Spleen (tissue), 11 donors: ENCODE data around the gene UBQLN1. TPM values are rescaled to one million over a fixed set of nuclear protein-coding genes. Genes with fewer than 3 reads are reported as not detected.

ENCODE experiments used
- DNase-seq: peaks from one replicate; pipeline ENCODE4 v3.0.0-alpha.2; 2020
- H3K27ac ChIP-seq, 8 donors: fragments of 200-600 bp; sonication (generic) in 7 of 8; 1 replicate in 4 of 8; 2 replicates in 4 of 8; pipeline versions ENCODE4 v1.5.0 to v1.8.0; 2016 to 2021; ENCODE audit warnings: inconsistent platforms in 4 of 8, mild to moderate bottlenecking in 4 of 8, moderate library complexity in 1 of 8
- H3K27me3 ChIP-seq, 7 donors: fragments of 200-600 bp; sonication (generic) in 6 of 7; replicated peaks in 1 of 7; 1 replicate in 4 of 7; 2 replicates in 3 of 7; pipeline versions ENCODE4 v1.5.0 to v1.8.0; 2016 to 2021; ENCODE audit warnings: inconsistent platforms in 3 of 7, mild to moderate bottlenecking in 1 of 7
- H3K36me3 ChIP-seq, 6 donors: fragments of 200-600 bp; sonication (generic) in 5 of 6; 1 replicate in 4 of 6; 2 replicates in 2 of 6; pipeline versions ENCODE4 v1.5.0 to v1.8.0; 2016 to 2021; ENCODE audit warnings: inconsistent platforms in 2 of 6
- H3K4me1 ChIP-seq, 6 donors: fragments of 200-600 bp; sonication (generic) in 5 of 6; 1 replicate in 3 of 6; 2 replicates in 3 of 6; pipeline versions ENCODE4 v1.5.0 to v1.8.0; 2016 to 2021; ENCODE audit warnings: inconsistent platforms in 3 of 6
- H3K4me3 ChIP-seq, 8 donors: fragments of 200-600 bp; sonication (generic) in 7 of 8; 1 replicate in 4 of 8; 2 replicates in 4 of 8; pipeline versions ENCODE4 v1.5.0 to v1.8.0; 2016 to 2021; ENCODE audit warnings: inconsistent platforms in 4 of 8, mild to moderate bottlenecking in 4 of 8, moderate library complexity in 2 of 8
- H3K9me3 ChIP-seq, 8 donors: fragments of 200-600 bp; sonication (generic) in 7 of 8; 1 replicate in 4 of 8; 2 replicates in 4 of 8; pipeline versions ENCODE4 v1.5.0 to v1.8.0; 2016 to 2021; ENCODE audit warnings: inconsistent platforms in 4 of 8
- CTCF ChIP-seq, 11 experiments: fragments of 200-600 bp in 7 of 11; fragments of 450-650 bp in 4 of 11; sonication (generic) in 4 of 11; IDR thresholded peaks in 8 of 11; conservative IDR thresholded peaks in 3 of 11; 1 replicate in 7 of 11; 2 replicates in 4 of 11; pipeline versions ENCODE4 v1.4.0 to v1.8.0; 2016 to 2021; ENCODE audit warnings: antibody characterized with exemption in 11 of 11, inconsistent platforms in 4 of 11, mild to moderate bottlenecking in 1 of 11
- POLR2A ChIP-seq, 3 donors: fragments of 450-650 bp; IDR thresholded peaks; one replicate each; pipeline ENCODE4 v1.5.1; 2017; ENCODE audit warnings: antibody characterized with exemption in 3 of 3, mild to moderate bottlenecking in 1 of 3
- POLR2AphosphoS5 ChIP-seq, 3 donors: sonication (generic); formaldehyde crosslinking; IDR thresholded peaks; one replicate each; pipeline ENCODE4 v1.5.1; 2017; ENCODE audit warnings: antibody characterized with exemption in 3 of 3
- WGBS, 5 donors: extraction: QIAGEN DNeasy Blood & Tissue Kit in 3 of 5; methylation state at CpG; one replicate each; pipeline versions ENCODE4 v1.1.5 to v1.1.7; 2013 to 2018; 5-methylcytosine and 5-hydroxymethylcytosine counted together
- intact Hi-C: fragments of 100-400 bp; cut with DNase I; formaldehyde crosslinking; loops from one replicate; pipeline ENCODE4 v1.15.0; 2023; ENCODE audit warnings: low total_unique reads
- polyA plus RNA-seq, 3 donors: library from polyadenylated mRNA; stranded (reverse); fragments of 200-250 nt; gene quantifications; one replicate each; pipeline ENCODE4 v1.2.1, GENCODE V29; 2013
- total RNA-seq, 7 donors: library from RNA; depleted of rRNA in 3 of 7; stranded (reverse); fragments of >200 nt in 3 of 7; fragmentation: NEBNext Ultra II Directional in 4 of 7; extraction: Animal tissue kit (Norgen Biotek cat#: 25700) in 4 of 7; gene quantifications; one replicate each; pipeline versions ENCODE4 v1.1.0 to v1.2.1, GENCODE V29; 2016 to 2021
- donor health status: healthy with polysubstance abuse.
- donor health status: DM: no; HTN: no; CAD: no; lungs with moderate emphysema.
- donor health status: DM: no; HTN: no; CAD: no.
- donor health status: Bipolar disorder and iron deficiency.
- donor health status: healthy.
- donor health status: DM: no; HTN: no; CAD: no.
- donor health status: DM: yes; HTN: yes; CAD: no.

Gene UBQLN1
- total and polyA plus RNA-seq, 10 donors = 19.9 to 93.4 (median 82.1) TPM

- TF ChIP-seq CTCF (IDR thresholded peaks at IDR 0.05 in 8 of 11, conservative IDR thresholded peaks at IDR 0.05 in 3 of 11) = no peak
- TF ChIP-seq POLR2A (IDR thresholded peaks at IDR 0.05) = no peak
- TF ChIP-seq POLR2AphosphoS5 (IDR thresholded peaks at IDR 0.05) = no peak
- intact Hi-C loops = no loop called here
- Histone ChIP-seq H3K4me3 (no peak overlapping the region), H3K4me1 (no peaks in the 10 kb centered on the region), H3K9me3 (peaks cover 0 to 20% (median 12%) of the 10 kb centered on the region in 8 donors), H3K27me3 (no peaks in the 10 kb centered on the region), H3K27ac (no peak overlapping the region), H3K36me3 (no peaks in the 10 kb centered on the region)
- no peak for DNase-seq
These were observed 13.8 kb upstream of the UBQLN1 start for GRCh38 chr9:83721509-83721908.

DNA sequence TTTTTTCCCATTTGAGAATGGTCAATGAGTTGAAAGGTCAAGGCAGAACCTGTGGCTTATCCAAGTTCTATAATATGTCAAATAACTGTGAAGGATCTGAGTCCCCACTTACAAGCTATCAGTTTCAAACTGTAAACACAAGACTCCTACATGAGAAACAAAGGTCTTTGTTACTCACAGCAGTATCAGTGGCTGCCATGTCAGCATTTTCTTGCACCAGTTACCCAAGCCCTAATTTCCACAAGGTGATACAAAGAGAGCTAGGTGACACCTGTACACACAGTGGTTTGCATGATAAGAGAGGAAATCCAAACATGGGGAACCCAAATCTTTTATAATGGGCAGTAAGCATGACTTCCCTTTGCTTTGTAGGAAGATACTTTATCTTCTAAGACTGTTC lies 8.0 kb upstream of the UBQLN1 start:
- Histone ChIP-seq H3K27me3 (no peaks in the 10 kb centered on the region), H3K4me1 (peaks cover 0 to 7% (median 0%) of the 10 kb centered on the region in 6 donors), H3K27ac (no peak overlapping the region), H3K36me3 (no peaks in the 10 kb centered on the region), H3K4me3 (no peak overlapping the region), H3K9me3 (peaks cover 0 to 8% (median 0%) of the 10 kb centered on the region in 8 donors)
- intact Hi-C loops = no loop called here
- no peak for DNase-seq
- TF ChIP-seq CTCF (IDR thresholded peaks at IDR 0.05 in 8 of 11, conservative IDR thresholded peaks at IDR 0.05 in 3 of 11) (no peak), POLR2AphosphoS5 (IDR thresholded peaks at IDR 0.05) (no peak), POLR2A (IDR thresholded peaks at IDR 0.05) (no peak)

DNA sequence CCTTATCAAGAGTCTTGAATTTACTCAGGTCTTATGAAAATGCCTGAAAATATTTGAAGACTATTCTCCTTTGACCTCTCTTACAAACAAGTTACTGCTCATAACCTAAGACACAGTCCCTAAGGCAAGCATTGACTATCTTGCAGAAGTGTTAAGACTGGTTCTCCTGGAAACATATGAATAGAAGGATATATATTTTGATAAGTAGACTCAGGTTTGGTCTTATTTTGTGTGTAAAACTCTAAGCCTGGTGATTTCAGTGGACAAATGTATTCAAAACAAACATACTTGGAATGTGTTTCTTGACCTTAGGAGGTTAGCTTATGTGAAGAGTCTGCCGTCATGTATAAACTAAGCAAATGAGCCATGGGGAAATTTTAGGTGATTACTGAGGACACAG lies 7.5 kb upstream of the UBQLN1 start:
- Histone ChIP-seq H3K27ac (no peak overlapping the region), H3K4me3 (no peak overlapping the region), H3K36me3 (no peaks in the 10 kb centered on the region), H3K27me3 (no peaks in the 10 kb centered on the region), H3K4me1 (peaks cover 0 to 7% (median 0%) of the 10 kb centered on the region in 6 donors), H3K9me3 (peaks cover 0 to 8% (median 0%) of the 10 kb centered on the region in 8 donors)
- 86 to 95% (median 92%) methylated on average over 1 of the region's 1 CpG for WGBS, 5 donors
- intact Hi-C loops = no loop called here
- DNase-seq = no peak
- no peak for TF ChIP-seq POLR2A (IDR thresholded peaks at IDR 0.05)
- no peak for TF ChIP-seq CTCF (IDR thresholded peaks at IDR 0.05 in 8 of 11, conservative IDR thresholded peaks at IDR 0.05 in 3 of 11)
- no peak for TF ChIP-seq POLR2AphosphoS5 (IDR thresholded peaks at IDR 0.05)

DNA sequence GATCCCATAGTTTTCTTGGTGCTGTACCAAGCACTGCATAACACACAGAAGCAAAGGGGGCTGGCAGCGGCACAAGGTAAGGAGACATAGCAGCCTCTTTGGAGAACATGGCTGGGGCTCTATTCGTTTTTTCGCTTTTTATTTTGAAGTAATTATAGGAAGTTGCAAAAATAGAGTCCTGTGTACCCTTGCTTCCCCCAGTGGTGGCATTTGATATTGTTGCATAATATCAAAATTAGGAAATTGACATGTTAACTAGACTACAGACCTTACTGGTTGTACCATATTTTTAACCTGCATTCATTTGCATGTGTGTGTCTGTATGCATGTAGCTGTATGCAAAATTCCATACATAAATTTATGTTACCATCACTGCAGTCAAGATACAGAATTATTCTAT lies 6.6 kb upstream of the UBQLN1 start:
- DNase-seq = no peak
- no peak for TF ChIP-seq POLR2A (IDR thresholded peaks at IDR 0.05)
- TF ChIP-seq POLR2AphosphoS5 (IDR thresholded peaks at IDR 0.05) = no peak
- peak in 6 of 11 experiments; percentile 16 to 29 (median 25) for TF ChIP-seq CTCF (IDR thresholded peaks at IDR 0.05 in 8 of 11, conservative IDR thresholded peaks at IDR 0.05 in 3 of 11)

More for the DNA sequence above, 6.6 kb upstream of the UBQLN1 start:
- Histone ChIP-seq H3K9me3 (peaks cover 0 to 8% (median 0%) of the 10 kb centered on the region in 8 donors), H3K27ac (no peak overlapping the region), H3K27me3 (no peaks in the 10 kb centered on the region), H3K36me3 (no peaks in the 10 kb centered on the region), H3K4me1 (peaks cover 0 to 7% (median 0%) of the 10 kb centered on the region in 6 donors), H3K4me3 (no peak overlapping the region)
- intact Hi-C loops = no loop called here
- 44 to 54% (median 48%) methylated on average over 3 of the region's 3 CpGs for WGBS, 5 donors
